Lower leg skin (tissue), 4 donors: ENCODE measurements around the gene FOXN4. TPM values are rescaled to one million over a fixed set of nuclear protein-coding genes. Genes with fewer than 3 reads are reported as not detected.

Source experiments
- DNase-seq, 2 donors: peaks; one replicate each; pipeline ENCODE4 v3.0.0-alpha.2; 2019; ENCODE audit warnings: low spot score in 2 of 2
- H3K4me3 ChIP-seq: fragments of 200-600 bp; sonication (generic); 2 replicates; pipeline ENCODE4 v1.5.1; 2017; ENCODE audit warnings: mild to moderate bottlenecking, low read depth; ENCODE audit not compliant: poor library complexity, severe bottlenecking
- CTCF ChIP-seq, 3 donors: fragments of 450-650 bp; IDR thresholded peaks; one replicate each; pipeline ENCODE4 v1.5.1; 2016; ENCODE audit warnings: antibody characterized with exemption in 3 of 3, mild to moderate bottlenecking in 3 of 3, moderate library complexity in 2 of 3
- POLR2A ChIP-seq, 2 donors: fragments of 450-650 bp; IDR thresholded peaks; one replicate each; pipeline ENCODE4 v1.6.1; 2016 to 2017; ENCODE audit warnings: antibody characterized with exemption in 2 of 2, mild to moderate bottlenecking in 1 of 2, moderate library complexity in 1 of 2
- whole genome bisulfite sequencing, 2 donors: methylation state at CpG; one replicate each; pipeline ENCODE4 v1.1.5; 2018; 5-methylcytosine and 5-hydroxymethylcytosine counted together
- intact Hi-C: fragments of 100-400 bp; cut with DNase I; formaldehyde crosslinking; loops from one replicate; pipeline ENCODE4 v1.15.0; 2023; ENCODE audit warnings: low total_unique reads
- total RNA-seq, 4 donors: library from RNA; depleted of rRNA; stranded (reverse); fragments of >200 nt; gene quantifications; one replicate each; pipeline ENCODE4 v1.1.0, GENCODE V29; 2016

The FOXN4 gene
- total RNA-seq, 4 donors from 2014 or later, result 0.10 to 0.12 TPM; not detected in 2

- DNase-seq, result no peak
- 77 to 83% methylated on average over 16 of the region's 16 CpGs for WGBS, 2 donors
- intact Hi-C loops, result no loop called here
- H3K4me3 ChIP-seq, result no peak overlapping the region
- TF ChIP-seq CTCF (IDR thresholded peaks at IDR 0.05), result no peak
- no peak for TF ChIP-seq POLR2A (IDR thresholded peaks at IDR 0.05)
These were observed 42.8 kb downstream of the FOXN4 start for GRCh38 chr12:109266106-109266879.

DNA sequence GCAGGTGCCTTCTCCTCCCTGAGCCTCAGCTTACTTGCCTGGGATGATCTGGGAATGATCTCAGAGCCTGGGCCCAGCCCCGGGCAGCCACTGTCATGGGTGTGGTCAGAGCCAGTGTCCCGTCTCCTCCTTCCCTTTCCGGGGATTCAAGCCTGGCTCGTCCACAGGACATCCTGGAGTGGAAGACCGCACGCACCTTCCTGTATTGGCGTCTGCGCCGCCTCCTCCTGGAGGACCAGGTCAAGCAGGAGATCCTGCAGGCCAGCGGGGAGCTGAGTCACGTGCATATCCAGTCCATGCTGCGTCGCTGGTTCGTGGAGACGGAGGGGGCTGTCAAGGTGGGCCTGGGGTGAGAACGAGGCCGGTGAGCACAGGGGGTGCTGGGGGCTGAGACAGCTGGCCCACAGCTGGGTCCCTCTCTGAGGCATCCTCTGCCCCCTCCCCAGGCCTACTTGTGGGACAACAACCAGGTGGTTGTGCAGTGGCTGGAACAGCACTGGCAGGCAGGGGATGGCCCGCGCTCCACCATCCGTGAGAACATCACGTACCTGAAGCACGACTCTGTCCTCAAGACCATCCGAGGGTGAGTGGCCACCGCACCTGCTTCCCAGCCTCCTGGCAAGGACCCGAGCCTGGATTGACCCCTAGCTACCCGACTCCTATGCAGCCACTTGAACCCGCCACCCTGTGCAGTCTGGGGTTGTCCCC is 44.0 kb downstream of the FOXN4 start:
- no peak for TF ChIP-seq CTCF (IDR thresholded peaks at IDR 0.05)
- TF ChIP-seq POLR2A (IDR thresholded peaks at IDR 0.05), result no peak
- intact Hi-C loops, result no loop called here
- 89 to 91% methylated on average over 22 to 27 of the region's 27 CpGs for WGBS, 2 donors

DNA sequence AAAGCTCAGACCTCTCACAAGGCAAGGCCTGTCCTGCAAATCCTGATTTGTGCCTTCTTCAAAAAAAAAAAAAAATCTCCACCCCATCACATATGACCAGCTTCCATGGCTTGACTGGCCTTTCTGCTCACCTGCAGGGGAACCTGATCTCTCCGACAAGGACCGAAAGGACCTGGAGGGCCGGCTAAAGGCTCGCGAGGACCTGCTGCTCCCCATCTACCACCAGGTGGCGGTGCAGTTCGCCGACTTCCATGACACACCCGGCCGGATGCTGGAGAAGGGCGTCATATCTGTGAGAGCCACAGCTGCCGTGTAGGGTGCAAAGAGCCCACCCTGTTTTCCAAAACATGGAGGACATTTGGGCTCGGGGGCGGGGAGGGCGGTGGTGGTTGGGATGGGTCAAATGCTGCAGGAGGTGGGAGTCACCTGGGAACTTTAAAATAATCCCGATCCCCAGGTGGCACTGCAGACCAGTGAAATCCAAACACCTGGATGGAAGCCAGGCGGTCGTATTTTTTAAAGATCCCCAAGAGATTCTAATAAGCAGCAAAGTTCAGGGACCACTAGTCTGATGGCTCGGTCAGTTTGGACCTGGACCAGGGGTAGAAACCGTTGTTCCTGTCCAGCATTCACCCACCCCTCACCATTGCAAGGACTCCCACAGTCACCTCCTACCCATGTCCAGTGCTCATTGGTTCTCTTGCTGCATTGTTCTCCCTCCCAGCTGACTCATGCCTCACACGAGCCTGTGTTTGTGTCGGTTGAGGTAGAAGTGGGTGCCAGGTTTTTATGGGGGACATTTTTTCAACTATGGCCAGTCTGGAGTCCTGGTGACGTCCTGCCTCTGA is 44.8 kb downstream of the FOXN4 start:
- intact Hi-C loops, result no loop called here
- peak; percentile 39 to 93 for DNase-seq
- no peak for TF ChIP-seq CTCF (IDR thresholded peaks at IDR 0.05)
- no peak for TF ChIP-seq POLR2A (IDR thresholded peaks at IDR 0.05)

More for the DNA sequence above, 44.0 kb downstream of the FOXN4 start:
- H3K4me3 ChIP-seq, result no peak overlapping the region
- no peak for DNase-seq

DNA sequence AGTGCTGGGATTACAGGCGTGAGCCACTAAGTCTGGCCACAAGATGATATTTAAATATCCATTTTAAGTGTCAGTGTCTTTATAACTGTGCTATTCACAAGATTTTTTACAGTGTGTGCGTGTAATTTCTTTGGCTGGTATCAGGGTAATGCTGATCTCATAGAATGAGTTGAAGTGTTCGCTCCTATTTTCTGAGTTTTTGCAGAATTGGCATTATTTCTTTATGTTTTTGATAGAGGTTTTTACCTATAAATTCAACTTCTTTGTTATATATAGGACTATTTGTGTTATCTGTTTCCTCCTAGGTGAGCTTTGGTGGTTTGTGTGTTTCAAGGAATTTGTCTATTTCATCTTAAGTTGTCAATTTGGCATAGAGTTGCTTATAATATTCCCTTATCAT is 45.6 kb downstream of the FOXN4 start:
- no peak overlapping the region for H3K4me3 ChIP-seq
- WGBS, 2 donors, result 98 to 99% methylated on average over 3 of the region's 3 CpGs
- TF ChIP-seq POLR2A (IDR thresholded peaks at IDR 0.05) (no peak), CTCF (IDR thresholded peaks at IDR 0.05) (no peak)
- intact Hi-C loops, result no loop called here
- DNase-seq, result no peak

More for the DNA sequence above, 44.8 kb downstream of the FOXN4 start:
- 49 to 65% methylated on average over 23 of the region's 23 CpGs for WGBS, 2 donors
- H3K4me3 ChIP-seq, result no peak overlapping the region

- intact Hi-C loops, result no loop called here
- DNase-seq, result no peak
- H3K4me3 ChIP-seq, result no peak overlapping the region
- 86 to 92% methylated on average over 2 of the region's 2 CpGs for whole genome bisulfite sequencing, 2 donors
- no peak for TF ChIP-seq CTCF (IDR thresholded peaks at IDR 0.05)
- no peak for TF ChIP-seq POLR2A (IDR thresholded peaks at IDR 0.05)
These were observed 47.1 kb downstream of the FOXN4 start for GRCh38 chr12:109261939-109262338.
